T-helper 2 cell treated with Interferon-gamma antibody and Interleukin-4, amounts not matched to agents 100 ng/mL and 5 ng/mL, for 36 hours (primary cell): ENCODE data around the gene PPM1G. TPM values are rescaled to one million over a fixed set of nuclear protein-coding genes. Genes with fewer than 3 reads are reported as not detected.

Source experiments
- intact Hi-C: fragments of 100-400 bp; cut with micrococcal nuclease; formaldehyde crosslinking; loops from one replicate; pipeline ENCODE4 v1.15.1; 2023
- total RNA-seq: library from RNA; stranded (reverse); gene quantifications from 2 replicates; pipeline ENCODE4 v1.2.3, GENCODE V29; 2022

Gene PPM1G
- total RNA-seq, 1 donor from 2014 or later: 120 TPM

- intact Hi-C loops: no loop called here
Measured at GRCh38 chr2:27376866-27377617, 32.3 kb downstream of the PPM1G start.

- intact Hi-C loops: no loop called here
Measured at GRCh38 chr2:27376151-27376865, 33.1 kb downstream of the PPM1G start.

GRCh38 chr2:27375513-27376099 lies 33.8 kb downstream of the PPM1G start:
- intact Hi-C loops: no loop called here

GRCh38 chr2:27373567-27373966 lies 35.8 kb downstream of the PPM1G start:
- intact Hi-C loops: no loop called here

- intact Hi-C loops: no loop called here
Measured at GRCh38 chr2:27372937-27373336, 36.5 kb downstream of the PPM1G start.

- intact Hi-C loops: loop anchor here (1.0 to 2.0 kb wide), 10 partner anchors 9 to 292 kb away; partner anchors contain the start of genes ATRAID, GTF3C2, IFT172 and KHK
Measured at GRCh38 chr2:27370816-27371620, 38.4 kb downstream of the PPM1G start.

- intact Hi-C loops: loop anchor here (1.0 to 2.0 kb wide), 10 partner anchors 10 to 293 kb away; partner anchors contain the start of genes ATRAID, GTF3C2, IFT172 and KHK
Measured at GRCh38 chr2:27370026-27370815, 39.2 kb downstream of the PPM1G start, which contains the start of the genes EIF2B4 and SNX17. EIF2B4 (minus strand) TSS chr2:27370338; CDS start chr2:27370314, 24 bp downstream. SNX17 (plus strand) TSS chr2:27370616; CDS start chr2:27370744, 128 bp downstream.

- intact Hi-C loops: loop anchor here (1.0 to 2.0 kb wide), 10 partner anchors 11 to 293 kb away; partner anchors contain the start of genes ATRAID, GTF3C2, IFT172 and KHK
Measured at GRCh38 chr2:27369471-27370025, 39.8 kb downstream of the PPM1G start.

GRCh38 chr2:27363933-27364332 lies 45.5 kb downstream of the PPM1G start:
- intact Hi-C loops: no loop called here

GRCh38 chr2:27362678-27363420 lies 46.5 kb downstream of the PPM1G start:
- intact Hi-C loops: no loop called here

GRCh38 chr2:27356382-27357181 lies 52.8 kb downstream of the PPM1G start, which contains the start of gene GTF3C2:
GTF3C2 (minus strand) TSS chr2:27356764; CDS start chr2:27343554, 13,210 bp downstream.
- intact Hi-C loops: loop anchor here (1.0 to 10.0 kb wide), 9 partner anchors 14 to 1518 kb away; partner anchors contain the start of genes ATRAID, EIF2B4, IFT172 and MPV17

GRCh38 chr2:27356056-27356381 lies 53.4 kb downstream of the PPM1G start:
- intact Hi-C loops: loop anchor here (1.0 to 10.0 kb wide), 9 partner anchors 14 to 1519 kb away; partner anchors contain the start of genes ATRAID, EIF2B4, IFT172 and MPV17

- intact Hi-C loops: loop anchor here (10.0 kb wide), 1 partner anchor 1520 kb away; the partner anchor contains the start of gene TRMT61B
Measured at GRCh38 chr2:27354597-27354927, 54.8 kb downstream of the PPM1G start.

GRCh38 chr2:27353762-27354596 lies 55.4 kb downstream of the PPM1G start:
- intact Hi-C loops: loop anchor here (10.0 kb wide), 1 partner anchor 1521 kb away; the partner anchor contains the start of gene TRMT61B

- intact Hi-C loops: loop anchor here (10.0 kb wide), 1 partner anchor 1521 kb away; the partner anchor contains the start of gene TRMT61B
Measured at GRCh38 chr2:27353386-27353761, 56.0 kb downstream of the PPM1G start.

GRCh38 chr2:27351802-27352598 lies 57.4 kb downstream of the PPM1G start:
- intact Hi-C loops: loop anchor here (10.0 kb wide), 1 partner anchor 1523 kb away; the partner anchor contains the start of gene TRMT61B
